GM13976 (cell line): ENCODE measurements around the gene SECISBP2.
"Not testable (repeated sequence)": the region's sequence is repeated elsewhere in the genome, so short reads cannot be mapped to it uniquely, and the experiment has no call there.

ENCODE experiments used
- DNase-seq: peaks from one replicate; pipeline ENCODE4 v3.0.0; 2012; ENCODE audit warnings: low spot score
- CTCF ChIP-seq: IDR thresholded peaks from 2 replicates; pipeline ENCODE4 v1.5.1; 2012; ENCODE audit warnings: borderline replicate concordance, mild to moderate bottlenecking; ENCODE audit not compliant: insufficient read depth; ENCODE audit errors: extremely low read depth, missing control alignments, control extremely low read depth
- in situ Hi-C: fragments of 300-500 bp; cut with MboI; formaldehyde crosslinking; loops from one replicate; pipeline ENCODE4 v1.12.0; 2022; ENCODE audit warnings: low sequenced_read_pairs, mixed read lengths, inconsistent platforms; ENCODE audit not compliant: unreplicated experiment

Gene SECISBP2

GRCh38 chr9:89367726-89368437, 49.6 kb downstream of the SECISBP2 start:
- TF ChIP-seq CTCF: no peak
- DNase-seq: no peak

GRCh38 chr9:89368550-89368949, 50.2 kb downstream of the SECISBP2 start:
- in situ Hi-C loops: no loop called here
- TF ChIP-seq CTCF: no peak
- DNase-seq: no peak

More at GRCh38 chr9:89367726-89368437, 49.6 kb downstream of the SECISBP2 start:
- in situ Hi-C loops: no loop called here

- in situ Hi-C loops: no loop called here
- no peak for TF ChIP-seq CTCF
- DNase-seq: no peak
These were observed 50.7 kb downstream of the SECISBP2 start for GRCh38 chr9:89368978-89369377.

GRCh38 chr9:89370593-89370992, 52.3 kb downstream of the SECISBP2 start:
- no peak for TF ChIP-seq CTCF
- no peak for DNase-seq
- in situ Hi-C loops: no loop called here

- DNase-seq, in situ Hi-C loops: not testable (repeated sequence)
These were observed 53.5 kb downstream of the SECISBP2 start for GRCh38 chr9:89371791-89372190.

- no peak for TF ChIP-seq CTCF
- in situ Hi-C loops: no loop called here
- no peak for DNase-seq
These were observed 54.0 kb downstream of the SECISBP2 start for GRCh38 chr9:89372230-89372816.

- in situ Hi-C loops: no loop called here
- no peak for DNase-seq
- TF ChIP-seq CTCF: no peak
These were observed 54.7 kb downstream of the SECISBP2 start for GRCh38 chr9:89372979-89373378.
